Left hindlimb (tissue), 1 donor: ENCODE data around the gene FAM89B.
A peak's percentile ranks its signal among the peaks of the same experiment; 100 is the strongest.

Experiments used
- DNase-seq: peaks from one replicate; pipeline ENCODE4 v3.0.0-alpha.2; 2018

The FAM89B gene

GRCh38 chr11:65575568-65576231, 3.4 kb downstream of the FAM89B start, which contains the start of gene EHBP1L1:
TSS of gene EHBP1L1 (plus strand) at chr11:65576053. CDS start at chr11:65576303, 250 bp downstream.
- peak; percentile 80 for DNase-seq

DNA sequence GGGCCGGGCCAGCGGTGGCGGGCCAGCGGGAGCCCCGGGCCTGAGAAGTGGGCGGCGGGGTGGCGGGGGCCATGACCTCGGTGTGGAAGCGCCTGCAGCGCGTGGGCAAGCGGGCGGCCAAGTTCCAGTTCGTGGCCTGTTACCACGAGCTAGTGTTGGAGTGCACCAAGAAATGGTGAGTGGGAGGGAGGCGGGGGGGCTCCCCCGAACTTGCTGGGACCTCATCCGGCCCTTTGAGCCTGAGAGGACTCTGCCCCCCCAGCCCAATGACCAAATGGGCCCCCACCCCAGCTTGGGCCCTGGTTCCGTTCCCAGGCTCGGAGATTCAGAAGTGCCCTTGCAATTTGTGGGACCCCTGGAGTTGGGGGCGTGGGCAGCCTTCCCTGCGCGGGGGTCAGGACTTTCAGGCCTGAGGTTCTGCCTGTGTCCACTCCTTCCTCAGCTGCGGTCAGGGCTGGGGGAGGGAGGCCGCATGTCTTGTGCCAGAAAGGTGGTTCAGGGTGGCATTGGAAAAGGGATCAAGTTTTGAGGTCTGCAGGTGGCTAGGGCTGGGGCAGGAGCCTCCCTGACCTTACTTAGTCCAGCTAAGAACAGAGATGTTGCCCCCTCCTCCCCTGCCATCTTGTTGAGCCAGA, 4.0 kb downstream of the FAM89B start:
- no peak for DNase-seq

DNA sequence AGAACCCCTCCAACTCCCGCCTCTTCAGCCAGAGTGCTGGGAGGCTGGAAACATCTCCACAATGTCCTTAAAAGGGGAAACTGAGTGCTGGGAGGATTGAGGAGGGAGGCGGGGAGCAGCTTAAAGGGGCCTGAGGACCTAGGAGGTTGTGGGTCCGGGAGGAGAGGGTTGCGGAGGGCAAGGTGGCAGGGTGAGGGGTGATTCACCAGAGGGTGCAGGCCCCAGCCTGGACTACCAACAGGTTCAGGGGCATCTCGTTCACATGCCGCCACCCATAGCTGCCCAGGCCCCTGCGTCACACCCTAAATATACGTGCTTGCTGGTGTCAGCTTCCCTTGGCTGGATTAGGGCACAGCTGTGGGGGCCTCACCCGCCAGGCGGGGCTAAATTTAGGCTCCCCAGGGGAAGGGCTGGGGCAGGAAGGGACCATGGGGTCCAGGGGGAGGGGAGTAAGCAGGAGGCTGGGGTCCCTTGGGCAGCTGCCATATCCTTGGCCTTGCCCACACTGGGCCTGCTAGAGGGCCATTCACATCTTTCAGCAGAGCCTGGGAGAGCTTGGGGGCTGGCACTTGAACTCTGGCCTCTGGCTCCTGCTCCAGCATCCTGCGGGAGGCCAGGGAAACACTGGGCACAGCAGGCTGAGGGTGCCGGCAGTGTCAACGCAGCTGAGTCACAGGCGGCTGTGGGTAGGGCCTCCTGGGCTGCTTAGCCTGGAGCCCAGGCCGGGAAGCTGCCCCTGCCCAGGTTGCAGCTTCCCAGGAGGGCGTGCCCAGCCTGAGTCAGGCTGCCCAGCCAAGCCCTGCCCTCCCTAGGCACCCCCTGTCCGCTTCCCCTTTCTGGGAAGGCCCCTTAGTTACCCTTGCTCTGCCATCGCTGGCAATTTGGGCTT, 4.8 kb downstream of the FAM89B start:
- peak; percentile 80 for DNase-seq

DNA sequence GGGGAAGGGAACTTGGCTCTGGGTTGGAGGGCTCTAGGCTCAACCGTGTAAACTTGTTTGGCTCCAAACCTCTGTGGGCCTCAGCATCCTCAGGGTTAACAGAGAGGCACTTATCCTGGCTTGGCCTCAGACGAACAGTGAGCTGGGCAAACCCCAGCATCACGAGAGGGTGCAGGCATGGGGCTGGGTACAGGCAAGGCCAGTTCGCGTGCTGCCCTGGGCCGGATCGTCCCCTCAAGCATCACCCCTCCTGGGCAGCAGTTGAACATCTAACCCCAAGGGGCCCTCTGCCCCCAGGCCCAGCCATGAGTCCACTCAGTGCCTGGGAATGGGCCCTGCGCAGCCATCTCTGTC, 5.4 kb downstream of the FAM89B start:
- DNase-seq = no peak

DNA sequence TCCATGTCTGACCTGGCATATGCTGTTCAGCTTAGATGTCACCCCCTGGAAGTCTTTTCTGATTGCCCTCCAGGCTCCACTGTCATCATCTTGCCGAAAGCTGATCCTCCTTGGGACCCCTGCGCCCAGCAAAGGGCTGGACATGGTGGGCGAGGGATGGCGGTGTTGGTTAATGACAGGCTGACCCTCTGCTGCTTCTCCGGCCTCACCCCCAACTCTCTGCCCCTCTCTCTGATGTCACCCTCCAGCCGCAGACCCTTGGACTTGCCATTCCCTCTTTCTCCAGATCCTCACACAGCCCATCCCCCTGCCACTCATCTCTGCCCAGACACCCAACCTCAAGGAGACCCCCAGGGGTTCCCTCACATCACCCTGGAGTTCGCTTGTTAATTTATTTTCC, 5.8 kb downstream of the FAM89B start:
- DNase-seq = no peak

DNA sequence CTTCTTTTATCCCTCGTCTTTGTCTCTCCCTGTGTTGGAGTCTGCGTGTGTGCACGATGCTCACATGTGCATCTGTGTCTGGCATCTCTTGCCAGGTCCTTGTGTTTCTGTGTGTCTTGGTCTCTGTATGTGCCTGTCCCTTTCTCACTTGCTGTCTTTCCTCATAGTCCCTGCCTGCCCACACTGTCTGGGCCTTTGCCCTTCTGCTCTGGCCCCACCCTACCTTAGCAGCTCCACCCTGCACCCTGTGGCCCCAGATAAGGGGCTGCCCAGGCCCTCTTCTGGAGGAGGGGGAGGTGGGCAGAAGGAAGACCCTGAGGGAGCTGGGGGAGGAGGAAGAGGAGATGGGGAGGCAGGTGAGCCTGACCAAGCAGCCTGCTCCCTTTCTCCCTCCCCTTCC, 6.3 kb downstream of the FAM89B start:
- no peak for DNase-seq

GRCh38 chr11:65579291-65579690, 7.0 kb downstream of the FAM89B start:
- DNase-seq = no peak

GRCh38 chr11:65580031-65580692, 7.8 kb downstream of the FAM89B start:
- DNase-seq = no peak

DNA sequence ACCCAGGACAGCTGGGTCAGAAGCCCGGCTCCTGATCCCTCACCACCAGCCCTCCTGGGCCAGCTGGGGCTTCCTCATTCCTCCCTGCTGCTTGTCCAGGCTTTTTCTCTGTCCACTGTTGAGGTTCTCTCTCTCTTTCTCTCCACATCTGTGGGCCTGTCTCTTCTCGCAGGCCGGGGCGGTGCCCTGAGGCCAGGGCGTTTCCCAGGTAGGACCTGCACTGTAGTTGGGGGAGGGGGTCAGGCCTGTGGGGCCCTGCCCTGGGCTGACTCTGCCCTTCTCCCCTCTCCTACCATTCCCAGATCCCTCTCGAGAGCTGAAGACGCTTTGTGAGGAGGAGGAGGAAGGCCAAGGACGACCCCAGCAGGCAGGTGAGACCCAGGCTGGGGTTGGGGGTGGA, 8.4 kb downstream of the FAM89B start:
- DNase-seq = no peak

GRCh38 chr11:65581928-65582327, 9.6 kb downstream of the FAM89B start:
- no peak for DNase-seq

DNA sequence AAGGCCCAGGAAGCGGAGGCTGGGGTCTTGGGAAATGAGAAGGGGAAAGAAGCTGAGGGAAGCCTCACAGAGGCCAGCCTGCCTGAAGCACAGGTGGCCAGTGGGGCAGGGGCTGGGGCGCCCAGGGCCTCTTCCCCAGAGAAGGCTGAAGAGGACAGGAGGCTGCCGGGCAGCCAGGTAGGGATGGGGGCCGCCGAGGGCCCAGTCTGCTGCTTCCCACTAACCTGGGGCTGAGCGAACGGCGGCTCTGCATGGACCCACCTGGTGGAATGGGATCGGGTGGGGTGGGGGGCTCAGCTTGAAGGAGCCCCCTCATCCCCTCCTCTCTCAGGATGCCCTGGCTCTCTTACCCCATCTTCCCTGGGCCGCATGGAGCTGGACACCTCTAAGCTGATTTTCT, 11.3 kb downstream of the FAM89B start:
- DNase-seq = no peak

DNA sequence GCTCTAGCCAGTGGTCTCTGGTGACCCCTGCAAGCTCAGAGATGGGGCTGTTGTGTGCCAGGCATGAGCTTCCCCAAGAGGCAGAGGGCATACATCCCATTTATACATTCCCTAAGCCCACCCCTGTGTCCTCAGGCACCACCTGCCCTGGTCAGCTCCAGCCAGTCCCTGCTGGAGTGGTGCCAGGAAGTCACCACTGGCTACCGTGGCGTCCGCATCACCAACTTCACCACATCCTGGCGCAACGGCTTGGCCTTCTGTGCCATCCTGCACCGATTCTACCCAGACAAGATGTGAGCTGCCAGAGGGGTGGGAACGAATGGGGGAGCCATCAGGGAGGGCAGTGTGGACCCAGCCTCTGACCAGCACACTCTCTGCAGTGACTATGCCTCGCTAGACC, 11.8 kb downstream of the FAM89B start:
- no peak for DNase-seq

- DNase-seq = no peak
Observed at GRCh38 chr11:65584723-65585171, 12.4 kb downstream of the FAM89B start.

- DNase-seq = no peak
Observed at GRCh38 chr11:65585396-65586246, 13.3 kb downstream of the FAM89B start.

- no peak for DNase-seq
Observed at GRCh38 chr11:65586247-65586630, 13.9 kb downstream of the FAM89B start.

DNA sequence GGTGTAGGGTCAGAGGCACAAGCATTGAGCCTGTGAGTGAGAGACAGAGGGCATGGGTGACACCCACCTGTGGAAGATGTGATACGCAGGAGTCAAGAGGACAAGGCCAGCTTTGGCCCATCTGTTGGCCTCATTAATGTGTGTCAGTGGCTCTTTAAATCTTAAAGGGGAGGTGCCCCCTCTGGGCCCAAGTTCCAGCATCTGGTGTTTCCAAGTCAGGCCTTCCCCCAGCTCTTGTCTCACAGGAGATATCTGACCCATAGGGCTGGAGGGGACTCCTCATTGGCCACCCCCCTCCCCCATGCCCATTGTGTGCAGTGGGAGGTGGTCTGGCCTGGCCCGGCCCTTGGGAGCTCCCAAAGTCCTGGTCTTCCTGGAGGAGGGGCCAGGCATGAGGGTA, 14.3 kb downstream of the FAM89B start:
- DNase-seq = no peak

DNA sequence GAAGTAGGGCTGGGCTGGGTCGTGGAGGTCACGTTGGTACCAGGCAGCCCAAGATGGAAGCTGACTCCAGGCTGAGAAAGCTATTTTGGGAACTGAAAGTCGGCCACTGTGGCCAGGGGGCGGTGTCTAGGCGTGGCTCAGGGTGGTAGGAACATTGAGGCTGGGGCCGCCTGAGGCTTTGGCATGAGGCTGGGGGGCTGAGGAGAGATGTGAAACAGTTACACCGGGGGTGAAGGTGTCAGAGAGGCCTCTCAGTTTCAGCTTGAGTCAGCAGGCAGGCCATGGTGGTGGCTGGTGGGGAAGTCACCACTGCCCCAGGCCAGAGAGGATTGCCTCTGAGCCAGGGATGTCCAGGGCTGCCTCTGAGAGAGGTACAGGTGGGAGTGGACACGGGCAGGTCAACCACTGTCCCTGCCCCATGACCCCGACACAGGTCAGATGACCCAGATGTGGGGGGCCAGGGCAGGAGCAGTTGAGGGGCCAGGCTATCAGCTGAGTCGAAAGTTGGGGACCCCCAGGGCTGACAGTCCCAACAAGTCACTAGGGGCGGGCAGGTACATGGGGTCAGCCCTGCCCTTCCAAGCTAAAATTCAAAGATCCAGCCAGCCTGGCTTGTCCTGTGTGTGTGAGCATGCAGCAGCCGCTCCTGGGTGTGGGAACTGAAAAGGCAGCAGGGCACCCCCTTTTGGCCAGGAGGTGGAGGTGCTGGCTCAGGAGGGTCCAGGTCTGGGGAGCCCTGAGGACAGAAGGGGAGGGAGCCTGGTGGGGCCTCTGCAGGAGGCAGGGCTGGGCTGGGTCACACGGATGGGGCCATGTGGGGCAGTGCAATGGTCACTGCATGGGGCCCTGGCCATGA, 16.1 kb downstream of the FAM89B start:
- DNase-seq = no peak

DNA sequence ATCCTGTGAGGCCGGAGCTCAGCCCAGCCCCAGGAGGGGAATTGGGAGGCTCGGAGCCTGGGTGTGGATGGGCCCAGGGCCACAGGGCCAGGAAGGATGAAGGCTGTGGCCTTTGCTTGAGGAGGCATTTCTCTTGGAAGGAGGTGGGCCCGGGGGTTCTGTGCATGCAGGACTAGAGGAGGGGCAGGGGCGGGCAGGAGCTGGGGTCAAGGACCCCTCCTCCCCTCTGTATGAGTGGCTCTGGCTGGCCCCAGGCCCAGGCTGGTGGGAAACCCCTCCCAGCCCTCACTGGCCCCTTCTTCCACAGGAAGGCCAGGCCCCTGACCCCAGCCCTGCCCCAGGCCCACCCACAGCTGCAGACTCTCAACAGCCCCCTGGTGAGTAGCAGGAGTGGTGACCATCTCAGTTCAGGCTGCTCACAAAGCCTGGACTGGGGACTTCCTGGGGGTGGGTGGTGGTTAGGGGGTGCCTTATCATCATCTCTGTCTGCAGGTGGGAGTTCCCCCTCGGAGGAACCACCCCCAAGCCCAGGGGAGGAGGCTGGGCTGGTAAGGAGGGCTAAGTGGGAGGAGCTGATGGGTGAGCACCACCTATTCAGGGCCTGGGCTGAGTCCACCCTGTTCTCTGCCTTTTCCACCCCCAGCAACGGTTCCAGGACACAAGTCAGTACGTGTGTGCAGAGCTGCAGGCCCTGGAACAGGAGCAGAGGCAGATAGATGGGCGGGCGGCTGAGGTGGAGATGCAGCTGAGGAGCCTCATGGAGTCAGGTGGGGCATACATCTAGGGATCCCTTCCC, 17.3 kb downstream of the FAM89B start:
- DNase-seq = no peak

DNA sequence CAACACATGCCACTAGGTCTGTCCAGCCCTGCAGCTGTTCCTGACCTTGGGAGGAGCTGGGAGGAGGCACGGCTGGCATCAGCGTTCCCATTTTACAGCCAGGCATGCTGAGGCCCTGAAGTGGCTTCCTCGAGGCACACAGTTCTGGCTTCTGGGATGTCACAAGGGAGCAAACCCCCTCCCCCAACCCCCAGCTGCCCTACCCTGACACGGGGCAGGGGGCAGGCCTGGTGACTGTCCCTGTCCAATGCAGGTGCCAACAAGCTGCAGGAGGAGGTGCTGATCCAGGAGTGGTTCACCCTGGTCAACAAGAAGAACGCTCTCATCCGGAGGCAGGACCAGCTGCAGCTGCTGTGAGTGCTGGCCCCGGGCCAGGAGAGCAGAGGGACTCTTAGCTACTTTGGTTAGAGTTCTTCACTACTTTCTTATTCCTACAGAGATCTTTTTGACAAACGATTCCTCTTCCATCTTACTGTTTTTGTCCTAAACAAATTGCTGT, 18.0 kb downstream of the FAM89B start:
- peak; percentile 79 for DNase-seq
